ENCODE results near the gene SLC7A7.

SLC7A7 gene

GRCh38 chr14:22841769-22842168, 26.5 kb upstream of the SLC7A7 start:
- no peak overlapping the region for H2BK12ac ChIP-seq (ENCODE audit: low read length)
- H3K23ac ChIP-seq (ENCODE audit: low read length): no peak overlapping the region
- no peak overlapping the region for H2BK5ac ChIP-seq (ENCODE audit: low read depth, low read length, poor library complexity)
- H3K4ac ChIP-seq (ENCODE audit: low read depth, low read length): no peak overlapping the region
- no peak overlapping the region for H3K4me3 ChIP-seq (ENCODE audit: low read depth, low read length)
- WGBS (ENCODE audit: extremely low coverage, insufficient coverage, insufficient read length): no CpG with 5 or more reads among the region's 8 CpGs
- H2BK120ac ChIP-seq (ENCODE audit: insufficient read depth, low read length, poor library complexity): no peak overlapping the region
- H3K18ac ChIP-seq (ENCODE audit: low read length): no peak overlapping the region
- H3K27me3 ChIP-seq (ENCODE audit: insufficient read depth, low read length): no peaks in the 10 kb centered on the region
- H3K36me3 ChIP-seq (ENCODE audit: control insufficient read depth in 1 of 2, insufficient read depth in 2 of 2, low read length in 2 of 2): peaks cover 67 to 68% of the 10 kb centered on the region in 2 experiments
- peaks cover 23 to 25% of the 10 kb centered on the region in 2 experiments for H3K4me1 ChIP-seq (ENCODE audit: control insufficient read depth in 1 of 2, insufficient read depth in 2 of 2, low read length in 2 of 2)
- peaks cover 6% of the 10 kb centered on the region for H3K9me3 ChIP-seq (ENCODE audit: insufficient read depth, low read depth, low read length)
- H3K9ac ChIP-seq (ENCODE audit: low read length): no peak overlapping the region
- peaks cover 29% of the 10 kb centered on the region for H3K79me2 ChIP-seq (ENCODE audit: control insufficient read depth, insufficient read depth, low read length, poor library complexity)
- no peak overlapping the region for H3K4me2 ChIP-seq (ENCODE audit: low read length)
- no peak overlapping the region for H2AK5ac ChIP-seq (ENCODE audit: low read length)
- H2AFZ ChIP-seq (ENCODE audit: insufficient read depth, low read length, poor library complexity): no peak overlapping the region
- no peak overlapping the region for H4K8ac ChIP-seq (ENCODE audit: low read depth, low read length)
- H3K27ac ChIP-seq (ENCODE audit: low read depth, low read length): no peak overlapping the region
- no peak overlapping the region for H3K14ac ChIP-seq (ENCODE audit: low read length)
- DNase-seq: no peak
- H4K91ac ChIP-seq (ENCODE audit: low read depth, low read length): no peak overlapping the region
- H4K12ac ChIP-seq (ENCODE audit: low read depth, low read length): no peak overlapping the region
- peaks cover 35% of the 10 kb centered on the region for H3K79me1 ChIP-seq (ENCODE audit: low read length)

- peak overlapping the region; percentile 73 for H3K18ac ChIP-seq (ENCODE audit: low read length)
- no peak overlapping the region for H3K9ac ChIP-seq (ENCODE audit: low read length)
- H3K27ac ChIP-seq (ENCODE audit: low read depth, low read length): no peak overlapping the region
- no peak overlapping the region for H4K91ac ChIP-seq (ENCODE audit: low read depth, low read length)
- peaks cover 18 to 25% of the 10 kb centered on the region in 2 experiments for H3K4me1 ChIP-seq (ENCODE audit: control insufficient read depth in 1 of 2, insufficient read depth in 2 of 2, low read length in 2 of 2)
- peaks cover 32% of the 10 kb centered on the region for H3K79me2 ChIP-seq (ENCODE audit: control insufficient read depth, insufficient read depth, low read length, poor library complexity)
- H3K27me3 ChIP-seq (ENCODE audit: insufficient read depth, low read length): no peaks in the 10 kb centered on the region
- no peak overlapping the region for H2BK120ac ChIP-seq (ENCODE audit: insufficient read depth, low read length, poor library complexity)
- no peak overlapping the region for H3K23ac ChIP-seq (ENCODE audit: low read length)
- H2BK12ac ChIP-seq (ENCODE audit: low read length): no peak overlapping the region
- H3K9me3 ChIP-seq (ENCODE audit: insufficient read depth, low read depth, low read length): peaks cover 6% of the 10 kb centered on the region
- no peak overlapping the region for H2AK5ac ChIP-seq (ENCODE audit: low read length)
- H3K79me1 ChIP-seq (ENCODE audit: low read length): peaks cover 38% of the 10 kb centered on the region
- peaks cover 62 to 64% of the 10 kb centered on the region in 2 experiments for H3K36me3 ChIP-seq (ENCODE audit: control insufficient read depth in 1 of 2, insufficient read depth in 2 of 2, low read length in 2 of 2)
- H3K14ac ChIP-seq (ENCODE audit: low read length): no peak overlapping the region
- peak overlapping the region; percentile 27 for H3K4ac ChIP-seq (ENCODE audit: low read depth, low read length)
- H2AFZ ChIP-seq (ENCODE audit: insufficient read depth, low read length, poor library complexity): no peak overlapping the region
- H4K12ac ChIP-seq (ENCODE audit: low read depth, low read length): no peak overlapping the region
- H2BK5ac ChIP-seq (ENCODE audit: low read depth, low read length, poor library complexity): no peak overlapping the region
- DNase-seq: no peak
- no peak overlapping the region for H4K8ac ChIP-seq (ENCODE audit: low read depth, low read length)
- H3K4me3 ChIP-seq (ENCODE audit: low read depth, low read length): no peak overlapping the region
- H3K4me2 ChIP-seq (ENCODE audit: low read length): no peak overlapping the region
- no CpG with 5 or more reads among the region's 9 CpGs for WGBS (ENCODE audit: extremely low coverage, insufficient coverage, insufficient read length)
Measured at GRCh38 chr14:22841311-22841710, 26.1 kb upstream of the SLC7A7 start.

GRCh38 chr14:22839159-22839779, 24.0 kb upstream of the SLC7A7 start:
- Histone ChIP-seq H3K79me1 (ENCODE audit: low read length) (peaks cover 40% of the 10 kb centered on the region), H2BK5ac (ENCODE audit: low read depth, low read length, poor library complexity) (peak overlapping the region; percentile 96), H3K36me3 (ENCODE audit: control insufficient read depth in 1 of 2, insufficient read depth in 2 of 2, low read length in 2 of 2) (peaks cover 50 to 51% of the 10 kb centered on the region in 2 experiments), H2AK5ac (ENCODE audit: low read length) (peak overlapping the region; percentile 1), H3K4me1 (ENCODE audit: control insufficient read depth in 1 of 2, insufficient read depth in 2 of 2, low read length in 2 of 2) (peaks cover 14 to 23% of the 10 kb centered on the region in 2 experiments), H3K4ac (ENCODE audit: low read depth, low read length) (peak overlapping the region; percentile 98), H4K12ac (ENCODE audit: low read depth, low read length) (peak overlapping the region; percentile 46), H3K9ac (ENCODE audit: low read length) (no peak overlapping the region), H3K27me3 (ENCODE audit: insufficient read depth, low read length) (no peaks in the 10 kb centered on the region), H3K4me2 (ENCODE audit: low read length) (peak overlapping the region; percentile 79), H2BK120ac (ENCODE audit: insufficient read depth, low read length, poor library complexity) (peak overlapping the region; percentile 99), H2BK12ac (ENCODE audit: low read length) (peak overlapping the region; percentile 1), H3K14ac (ENCODE audit: low read length) (peak overlapping the region; percentile 99), H3K23ac (ENCODE audit: low read length) (no peak overlapping the region), H2AFZ (ENCODE audit: insufficient read depth, low read length, poor library complexity) (no peak overlapping the region), H3K79me2 (ENCODE audit: control insufficient read depth, insufficient read depth, low read length, poor library complexity) (peaks cover 32% of the 10 kb centered on the region), H3K4me3 (ENCODE audit: low read depth, low read length) (peak overlapping the region; percentile 37), H3K9me3 (ENCODE audit: insufficient read depth, low read depth, low read length) (peaks cover 6% of the 10 kb centered on the region), H4K91ac (ENCODE audit: low read depth, low read length) (peak overlapping the region; percentile 93), H4K8ac (ENCODE audit: low read depth, low read length) (peak overlapping the region; percentile 78), H3K27ac (ENCODE audit: low read depth, low read length) (peak overlapping the region; percentile 84), H3K18ac (ENCODE audit: low read length) (peak overlapping the region; percentile 11)
- DNase-seq: peak; percentile 96 to 97
- WGBS (ENCODE audit: extremely low coverage, insufficient coverage, insufficient read length): no CpG with 5 or more reads among the region's 6 CpGs

- peak overlapping the region; percentile 87 for H2AK5ac ChIP-seq (ENCODE audit: low read length)
- peak overlapping the region; percentile 96 for H2BK5ac ChIP-seq (ENCODE audit: low read depth, low read length, poor library complexity)
- H4K91ac ChIP-seq (ENCODE audit: low read depth, low read length): peak overlapping the region; percentile 93
- H3K4ac ChIP-seq (ENCODE audit: low read depth, low read length): peak overlapping the region; percentile 98
- H4K12ac ChIP-seq (ENCODE audit: low read depth, low read length): peak overlapping the region; percentile 14
- H3K14ac ChIP-seq (ENCODE audit: low read length): peak overlapping the region; percentile 99
- H3K79me1 ChIP-seq (ENCODE audit: low read length): peaks cover 40% of the 10 kb centered on the region
- H3K4me2 ChIP-seq (ENCODE audit: low read length): peak overlapping the region; percentile 79
- peak overlapping the region; percentile 98 for H3K18ac ChIP-seq (ENCODE audit: low read length)
- H3K4me3 ChIP-seq (ENCODE audit: low read depth, low read length): peak overlapping the region; percentile 98
- peak overlapping the region; percentile 99 for H2BK120ac ChIP-seq (ENCODE audit: insufficient read depth, low read length, poor library complexity)
- H3K27ac ChIP-seq (ENCODE audit: low read depth, low read length): peak overlapping the region; percentile 84
- no peak overlapping the region for H3K9ac ChIP-seq (ENCODE audit: low read length)
- peak overlapping the region; percentile 78 for H4K8ac ChIP-seq (ENCODE audit: low read depth, low read length)
- WGBS (ENCODE audit: extremely low coverage, insufficient coverage, insufficient read length): no CpG with 5 or more reads among the region's 6 CpGs
- no peaks in the 10 kb centered on the region for H3K27me3 ChIP-seq (ENCODE audit: insufficient read depth, low read length)
- H3K79me2 ChIP-seq (ENCODE audit: control insufficient read depth, insufficient read depth, low read length, poor library complexity): peaks cover 32% of the 10 kb centered on the region
- peaks cover 6% of the 10 kb centered on the region for H3K9me3 ChIP-seq (ENCODE audit: insufficient read depth, low read depth, low read length)
- peaks cover 49 to 50% of the 10 kb centered on the region in 2 experiments for H3K36me3 ChIP-seq (ENCODE audit: control insufficient read depth in 1 of 2, insufficient read depth in 2 of 2, low read length in 2 of 2)
- peak; percentile 27 to 47 for DNase-seq
- peaks cover 14 to 23% of the 10 kb centered on the region in 2 experiments for H3K4me1 ChIP-seq (ENCODE audit: control insufficient read depth in 1 of 2, insufficient read depth in 2 of 2, low read length in 2 of 2)
- peak overlapping the region; percentile 72 for H2BK12ac ChIP-seq (ENCODE audit: low read length)
- H2AFZ ChIP-seq (ENCODE audit: insufficient read depth, low read length, poor library complexity): peak overlapping the region; percentile 37
- H3K23ac ChIP-seq (ENCODE audit: low read length): no peak overlapping the region
Measured at GRCh38 chr14:22838631-22839041, 23.4 kb upstream of the SLC7A7 start.

All from trophoblast cell (in vitro differentiated cells and primary cell).